Calu3 (cell line): ENCODE measurements around the gene CNN3. TPM values are rescaled to one million over a fixed set of nuclear protein-coding genes. Genes with fewer than 3 reads are reported as not detected.
A peak's percentile ranks its signal among the peaks of the same experiment; 100 is the strongest.

Source experiments
- BruUV-seq: library from RNA; stranded (reverse); fragments of 400-500 nt; replicated peaks from 2 replicates; lab custom pipeline; 2021; lab: Mats Ljungman, UMichigan
- CTCF ChIA-PET: fragments of 300-600 bp; sonication (Branson Sonifier 250); formaldehyde crosslinking; loops from one replicate; lab custom pipeline; 2022; ENCODE audit warnings: antibody characterized with exemption; lab: Charles Lee
- DNase-seq: peaks from one replicate; pipeline ENCODE4 v3.0.0; 2022
- H3K27ac Mint-ChIP-seq: one replicate; pipeline ENCODE4 v1.8.0; 2022; ENCODE audit warnings: mixed read lengths; ENCODE audit not compliant: unreplicated experiment
- H3K27me3 Mint-ChIP-seq: one replicate; pipeline ENCODE4 v1.8.0; 2022; ENCODE audit warnings: mixed read lengths; ENCODE audit not compliant: unreplicated experiment
- H3K36me3 Mint-ChIP-seq: one replicate; pipeline ENCODE4 v1.8.0; 2022; ENCODE audit warnings: mild to moderate bottlenecking, moderate library complexity, mixed read lengths; ENCODE audit not compliant: insufficient read depth, unreplicated experiment
- H3K4me1 Mint-ChIP-seq: one replicate; pipeline ENCODE4 v1.8.0; 2022; ENCODE audit warnings: mild to moderate bottlenecking, low read depth, mixed read lengths; ENCODE audit not compliant: unreplicated experiment
- H3K4me3 Mint-ChIP-seq: one replicate; pipeline ENCODE4 v1.8.0; 2022; ENCODE audit warnings: mild to moderate bottlenecking, low read depth, moderate library complexity, mixed read lengths; ENCODE audit not compliant: unreplicated experiment
- H3K9me3 Mint-ChIP-seq: one replicate; pipeline ENCODE4 v1.8.0; 2022; ENCODE audit warnings: low read depth, mixed read lengths; ENCODE audit not compliant: unreplicated experiment
- CTCF ChIP-seq: fragments of 200-600 bp; IDR thresholded peaks from one replicate; pipeline ENCODE4 v1.8.0; 2022; ENCODE audit warnings: antibody characterized with exemption; ENCODE audit not compliant: unreplicated experiment
- intact Hi-C: fragments of 100-400 bp; cut with micrococcal nuclease; formaldehyde crosslinking; loops from one replicate; pipeline ENCODE4 v1.10.0; 2022; ENCODE audit not compliant: unreplicated experiment
- total RNA-seq: library from RNA; stranded (reverse); gene quantifications from 2 replicates; pipeline ENCODE4 v1.2.3, GENCODE V29; 2022

Gene CNN3
- total RNA-seq, 1 experiment from 2014 or later, result 140 TPM

DNA sequence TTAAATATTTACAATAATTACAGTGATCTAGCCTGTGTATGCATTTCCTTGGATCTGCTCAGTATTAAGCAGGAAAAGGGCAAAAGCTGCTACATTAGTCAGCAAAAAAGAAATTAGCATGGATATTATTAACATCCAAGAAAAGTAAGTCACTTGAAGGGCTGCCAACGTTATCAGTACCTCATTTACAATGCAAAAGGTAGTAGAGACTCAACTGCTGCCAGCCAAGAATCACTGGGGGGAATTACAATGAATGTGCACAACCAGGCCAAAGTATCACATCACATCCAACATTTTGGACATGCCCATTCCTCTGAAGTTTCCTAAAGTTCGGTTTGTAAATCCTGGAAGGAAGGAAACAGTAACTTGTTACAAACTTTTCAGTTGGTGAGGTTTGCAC is 1.9 kb downstream of the CNN3 start:
- no peak for TF ChIP-seq CTCF
- peak overlapping the region; percentile 85 for H3K27ac Mint-ChIP-seq
- no peak for DNase-seq
- CTCF ChIA-PET, result no interaction called here
- H3K36me3 Mint-ChIP-seq, result peaks cover 55% of the 10 kb centered on the region
- H3K9me3 Mint-ChIP-seq, result no peaks in the 10 kb centered on the region
- peak overlapping the region; percentile 98 for H3K4me3 Mint-ChIP-seq
- H3K4me1 Mint-ChIP-seq, result peaks cover 60% of the 10 kb centered on the region
- no peaks in the 10 kb centered on the region for H3K27me3 Mint-ChIP-seq
- TSS peak; percentile 43 for BruUV-seq
- intact Hi-C loops, result loop anchor here (1.0 to 5.0 kb wide), 2 partner anchors 63 to 116 kb away; no protein-coding TSS in a partner anchor

GRCh38 chr1:94922761-94923331 is 4.1 kb downstream of the CNN3 start:
- H3K27ac Mint-ChIP-seq, result no peak overlapping the region
- intact Hi-C loops, result no loop called here

GRCh38 chr1:94921977-94922376 is 4.9 kb downstream of the CNN3 start:
- Mint-ChIP-seq H3K9me3 (no peaks in the 10 kb centered on the region), H3K4me1 (peaks cover 52% of the 10 kb centered on the region), H3K36me3 (peaks cover 50% of the 10 kb centered on the region), H3K27ac (no peak overlapping the region), H3K4me3 (no peak overlapping the region), H3K27me3 (no peaks in the 10 kb centered on the region)
- DNase-seq, result no peak
- CTCF ChIA-PET, result interaction anchor here (1.3 kb wide), 1 partner anchor 121 kb away, joined by 3 read pairs; no protein-coding TSS in a partner anchor
- BruUV-seq, result no TSS peak
- intact Hi-C loops, result no loop called here
- no peak for TF ChIP-seq CTCF

More at GRCh38 chr1:94922761-94923331, 4.1 kb downstream of the CNN3 start:
- TF ChIP-seq CTCF, result no peak
- Mint-ChIP-seq H3K9me3 (no peaks in the 10 kb centered on the region), H3K27me3 (no peaks in the 10 kb centered on the region), H3K4me3 (no peak overlapping the region), H3K4me1 (peaks cover 57% of the 10 kb centered on the region), H3K36me3 (peaks cover 58% of the 10 kb centered on the region)
- CTCF ChIA-PET, result interaction anchor here (0.6 to 1.3 kb wide), 3 partner anchors 8 to 136 kb away, joined by 3 read pairs; no protein-coding TSS in a partner anchor
- BruUV-seq, result no TSS peak
- DNase-seq, result no peak

DNA sequence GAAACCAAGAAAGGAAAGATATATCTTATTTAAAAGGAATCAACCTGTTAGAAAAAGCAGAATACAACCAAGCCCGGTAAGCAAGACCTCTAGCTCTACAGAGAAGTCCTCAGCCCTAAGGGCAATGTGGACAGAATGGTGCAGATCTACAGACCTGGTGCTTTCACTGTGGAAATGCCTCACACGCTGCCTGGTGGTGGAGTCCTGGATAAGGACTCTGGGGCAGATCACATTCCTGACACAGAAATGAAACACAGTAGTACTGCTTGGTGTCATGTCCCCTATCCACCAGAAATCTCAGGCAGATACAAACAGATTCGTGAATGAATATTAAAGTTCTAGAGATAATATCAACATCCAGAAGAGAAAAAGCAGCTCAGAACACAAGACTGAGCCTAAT is 6.8 kb downstream of the CNN3 start:
- peaks cover 49% of the 10 kb centered on the region for H3K4me1 Mint-ChIP-seq
- no peak for TF ChIP-seq CTCF
- intact Hi-C loops, result no loop called here
- no peak for DNase-seq
- H3K36me3 Mint-ChIP-seq, result peaks cover 31% of the 10 kb centered on the region
- CTCF ChIA-PET, result interaction anchor here (1.5 to 2.7 kb wide), 3 partner anchors 66 to 123 kb away, joined by 6 to 7 read pairs (median 6); no protein-coding TSS in a partner anchor
- no peaks in the 10 kb centered on the region for H3K9me3 Mint-ChIP-seq
- H3K4me3 Mint-ChIP-seq, result no peak overlapping the region
- peak overlapping the region; percentile 39 for H3K27ac Mint-ChIP-seq
- no peaks in the 10 kb centered on the region for H3K27me3 Mint-ChIP-seq
- BruUV-seq, result no TSS peak
